Keratinocyte (primary cell): ENCODE results near the gene OR13H1. TPM values are rescaled to one million over a fixed set of nuclear protein-coding genes. Genes with fewer than 3 reads are reported as not detected.

Experiments used
- DNase-seq: peaks from one replicate; pipeline ENCODE4 v3.0.0-alpha.2; 2011; ENCODE audit warnings: low read depth, missing footprints, low spot score
- FAIRE-seq: peaks from 2 replicates; lab custom pipeline; 2011; peaks lifted over from hg19 to GRCh38; lab: Jason Lieb, UNC
- H2AFZ ChIP-seq: 2 replicates; pipeline ENCODE4 v1.6.0; 2012; ENCODE audit warnings: low read length, control low read depth, inconsistent platforms; ENCODE audit not compliant: control insufficient read depth
- H3K27ac ChIP-seq: 2 replicates; pipeline ENCODE4 v1.5.1; 2011; ENCODE audit warnings: low read length; ENCODE audit not compliant: control insufficient read depth, insufficient read depth
- H3K27me3 ChIP-seq: 3 replicates; pipeline ENCODE4 v1.6.0; 2011; ENCODE audit warnings: low read length; ENCODE audit not compliant: control insufficient read depth, insufficient read depth; ENCODE audit errors: extremely low read depth
- H3K36me3 ChIP-seq, 2 experiments: 2 replicates in 1 of 2; 3 replicates in 1 of 2; pipeline ENCODE4 v1.5.1; 2011; ENCODE audit warnings: low read length in 2 of 2, mild to moderate bottlenecking in 1 of 2; ENCODE audit not compliant: control insufficient read depth in 2 of 2, insufficient read depth in 2 of 2; ENCODE audit errors: extremely low read depth in 1 of 2
- H3K4me1 ChIP-seq: 3 replicates; pipeline ENCODE4 v1.5.1; 2011; ENCODE audit warnings: low read length; ENCODE audit not compliant: control insufficient read depth, insufficient read depth; ENCODE audit errors: extremely low read depth
- H3K4me2 ChIP-seq: 3 replicates; pipeline ENCODE4 v1.6.0; 2011; ENCODE audit warnings: low read depth, low read length; ENCODE audit not compliant: control insufficient read depth, insufficient read depth; ENCODE audit errors: extremely low read depth
- H3K4me3 ChIP-seq, 3 experiments: fragments of 200-600 bp in 1 of 3; sonication (generic) in 1 of 3; 2 replicates in 2 of 3; 3 replicates in 1 of 3; pipeline ENCODE4 v1.5.1; 2011 to 2016; ENCODE audit warnings: low read length in 3 of 3, mild to moderate bottlenecking in 3 of 3, control low read depth in 2 of 3, inconsistent platforms in 1 of 3, low read depth in 1 of 3, mixed read lengths in 1 of 3, mixed run types in 1 of 3, moderate library complexity in 1 of 3; ENCODE audit not compliant: control insufficient read depth in 2 of 3, insufficient read depth in 2 of 3; ENCODE audit errors: extremely low read depth in 1 of 3
- H3K79me2 ChIP-seq: 2 replicates; pipeline ENCODE4 v1.6.0; 2012; ENCODE audit warnings: low read length; ENCODE audit not compliant: control insufficient read depth, insufficient read depth
- H3K9ac ChIP-seq: 3 replicates; pipeline ENCODE4 v1.6.0; 2011; ENCODE audit warnings: low read length; ENCODE audit not compliant: control insufficient read depth, insufficient read depth; ENCODE audit errors: extremely low read depth
- H3K9me1 ChIP-seq: 3 replicates; pipeline ENCODE4 v1.6.0; 2011; ENCODE audit warnings: low read length; ENCODE audit not compliant: control insufficient read depth, insufficient read depth; ENCODE audit errors: extremely low read depth
- H3K9me3 ChIP-seq: 2 replicates; pipeline ENCODE4 v1.5.1; 2012; ENCODE audit warnings: low read depth, low read length; ENCODE audit not compliant: control insufficient read depth
- H4K20me1 ChIP-seq: 3 replicates; pipeline ENCODE4 v1.6.0; 2011; ENCODE audit warnings: low read length; ENCODE audit not compliant: control insufficient read depth, insufficient read depth; ENCODE audit errors: extremely low read depth
- CTCF ChIP-seq, 3 experiments: IDR thresholded peaks in 1 of 3; conservative IDR thresholded peaks in 1 of 3; optimal IDR thresholded peaks in 1 of 3; 2 replicates in 2 of 3; 3 replicates in 1 of 3; pipeline versions ENCODE3 to v1.5.1; 2011; ENCODE audit warnings: low read length in 3 of 3, mild to moderate bottlenecking in 3 of 3, moderate library complexity in 2 of 3, control low read depth in 1 of 3, inconsistent platforms in 1 of 3; ENCODE audit not compliant: insufficient read depth in 2 of 3; ENCODE audit errors: extremely low read depth in 1 of 3
- EZH2 ChIP-seq: IDR thresholded peaks from one replicate; pipeline ENCODE4 v1.6.1; 2012; ENCODE audit warnings: inconsistent platforms, mild to moderate bottlenecking, low read length, moderate library complexity
- dilution Hi-C: fragments of 300-500 bp; cut with MboI; formaldehyde crosslinking; loops from one replicate; pipeline ENCODE4 v1.7.0; 2020; ENCODE audit warnings: low sequenced_read_pairs; ENCODE audit not compliant: extremely low pct_ligation_motif_present
- polyA plus RNA-seq, 5 experiments: library from polyadenylated mRNA; depleted of rRNA in 3 of 5; stranded (reverse) in 3 of 5; stranded (forward) in 1 of 5; unstranded in 1 of 5; fragments of >200 nt; gene quantifications; 1 replicate in 1 of 5; 2 replicates in 3 of 5; 3 replicates in 1 of 5; pipeline versions ENCODE4 v1.2.1 to v1.2.3, GENCODE V29; 2011 to 2012; ENCODE audit warnings: missing spikeins in 2 of 5, low read depth in 1 of 5, low replicate concordance in 1 of 5

The OR13H1 gene
- polyA plus RNA-seq, 1 donor (not counting 4 experiments of a cell fraction or from before 2014, with no cell fraction given), result not detected

GRCh38 chrX:131513159-131513914 lies 30.5 kb upstream of the OR13H1 start:
- dilution Hi-C loops, result no loop called here
- FAIRE-seq, result no peak
- no peak for DNase-seq

GRCh38 chrX:131521824-131522223 lies 22.1 kb upstream of the OR13H1 start:
- Histone ChIP-seq H3K9me3 (no peaks in the 10 kb centered on the region), H3K9ac (no peak overlapping the region), H3K36me3 (no peaks in the 10 kb centered on the region), H4K20me1 (no peaks in the 10 kb centered on the region), H3K9me1 (no peaks in the 10 kb centered on the region), H3K27me3 (no peaks in the 10 kb centered on the region), H3K4me3 (no peak overlapping the region), H2AFZ (no peak overlapping the region), H3K4me1 (no peaks in the 10 kb centered on the region), H3K79me2 (no peaks in the 10 kb centered on the region), H3K4me2 (no peak overlapping the region), H3K27ac (no peak overlapping the region)
- dilution Hi-C loops, result no loop called here
- FAIRE-seq (no peak), DNase-seq (no peak)
- TF ChIP-seq EZH2 (no peak), CTCF (optimal IDR thresholded peaks at IDR 0.05 in 1 of 3, IDR thresholded peaks at IDR 0.05 in 1 of 3, conservative IDR thresholded peaks at IDR 0.05 in 1 of 3; ENCODE audit: extremely low read depth in 1 of 3, insufficient read depth in 2 of 3, low read length in 3 of 3) (no peak)

More at GRCh38 chrX:131513159-131513914, 30.5 kb upstream of the OR13H1 start:
- Histone ChIP-seq H3K9me3 (no peaks in the 10 kb centered on the region), H3K36me3 (no peaks in the 10 kb centered on the region), H3K27me3 (no peaks in the 10 kb centered on the region), H4K20me1 (no peaks in the 10 kb centered on the region), H3K4me2 (no peak overlapping the region), H3K9me1 (no peaks in the 10 kb centered on the region), H3K4me1 (no peaks in the 10 kb centered on the region), H3K4me3 (no peak overlapping the region), H3K27ac (no peak overlapping the region), H2AFZ (no peak overlapping the region), H3K9ac (no peak overlapping the region), H3K79me2 (no peaks in the 10 kb centered on the region)
- TF ChIP-seq EZH2, result no peak
- TF ChIP-seq CTCF (optimal IDR thresholded peaks at IDR 0.05 in 1 of 3, IDR thresholded peaks at IDR 0.05 in 1 of 3, conservative IDR thresholded peaks at IDR 0.05 in 1 of 3; ENCODE audit: extremely low read depth in 1 of 3, insufficient read depth in 2 of 3, low read length in 3 of 3), result no peak
